CD4-positive, alpha-beta T cell treated with Interleukin-4 for 4 hours (primary cell): ENCODE measurements around the gene MYCBP2.
"Not testable (repeated sequence)": the region's sequence is repeated elsewhere in the genome, so short reads cannot be mapped to it uniquely, and the experiment has no call there.

Source experiments
- DNase-seq: peaks from one replicate; pipeline ENCODE4 v3.0.0-alpha.2; 2020

Gene MYCBP2

DNA sequence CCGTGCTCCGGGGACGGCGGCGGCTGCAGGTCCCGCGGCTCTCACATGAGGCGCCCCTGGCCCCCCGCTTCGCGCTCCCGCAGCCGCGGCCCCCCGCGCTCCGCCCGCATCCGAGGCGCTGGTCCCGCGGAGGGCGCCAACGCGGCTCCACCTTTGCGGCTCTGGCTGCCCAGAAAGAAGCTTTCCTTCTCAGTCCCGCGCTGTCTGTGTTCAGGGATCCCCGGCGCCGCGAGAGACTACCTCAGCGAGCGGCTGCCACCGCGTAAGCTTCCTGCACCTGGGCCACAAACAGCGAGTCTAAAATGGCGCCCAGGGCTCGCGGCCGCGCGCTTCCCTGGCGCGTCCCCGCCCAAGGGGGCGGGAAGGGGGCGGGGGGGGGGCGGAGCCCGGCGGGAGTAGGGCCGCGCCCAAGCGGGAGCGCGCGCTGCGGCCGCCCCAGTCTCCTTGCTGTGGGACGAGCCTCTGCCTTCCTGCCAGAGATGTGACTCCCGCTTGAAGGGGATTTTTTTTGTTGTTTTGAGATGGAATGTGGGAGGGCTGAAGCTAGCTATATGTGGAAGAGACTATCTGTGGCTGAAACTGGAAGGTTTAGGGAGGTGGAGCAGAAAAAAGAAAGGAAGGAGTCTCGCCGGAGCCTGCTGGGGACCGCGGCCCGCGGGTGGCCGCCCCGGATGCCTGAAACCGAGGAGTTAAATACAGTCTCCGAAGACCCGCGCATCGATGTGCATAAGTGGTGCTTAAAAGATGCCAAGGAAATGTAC is 299.9 kb downstream of the MYCBP2 start, which contains the start of gene FBXL3:
TSS of gene FBXL3 (minus strand) at position 299 of the 761 bp plus-strand sequence. CDS start 5,299 bp downstream, outside the sequence.
- DNase-seq: peak; percentile 85

DNA sequence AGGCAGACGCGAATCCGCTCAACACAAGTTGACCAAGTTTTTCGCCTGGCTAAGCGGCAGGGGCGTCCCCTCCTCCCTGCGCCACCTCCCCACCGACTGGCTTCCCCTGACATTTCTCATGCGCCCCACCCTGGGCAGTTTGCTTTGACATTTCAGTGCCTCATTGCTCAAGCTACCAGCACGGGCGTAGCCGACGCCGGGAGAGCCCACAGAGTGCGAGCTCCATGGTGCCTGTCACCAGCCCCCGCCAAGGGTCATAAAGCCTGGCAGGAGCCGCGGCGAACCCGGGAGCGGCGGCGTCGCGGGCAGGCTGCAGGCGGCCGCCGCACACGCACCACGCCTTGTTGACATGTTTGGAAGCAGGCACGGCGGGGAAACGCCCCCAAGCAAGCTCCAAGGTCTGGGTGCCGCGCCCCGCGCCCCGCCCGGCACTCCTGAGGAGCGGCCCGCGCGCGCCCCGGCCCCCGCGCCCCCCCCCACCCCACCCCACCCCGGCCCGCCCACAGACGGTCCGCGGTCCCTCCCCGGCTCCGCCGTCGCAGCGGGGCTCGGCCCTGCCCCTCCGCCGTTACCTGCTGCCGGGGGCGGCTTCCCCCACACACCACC is 300.5 kb downstream of the MYCBP2 start:
- DNase-seq: peak; percentile 83

DNA sequence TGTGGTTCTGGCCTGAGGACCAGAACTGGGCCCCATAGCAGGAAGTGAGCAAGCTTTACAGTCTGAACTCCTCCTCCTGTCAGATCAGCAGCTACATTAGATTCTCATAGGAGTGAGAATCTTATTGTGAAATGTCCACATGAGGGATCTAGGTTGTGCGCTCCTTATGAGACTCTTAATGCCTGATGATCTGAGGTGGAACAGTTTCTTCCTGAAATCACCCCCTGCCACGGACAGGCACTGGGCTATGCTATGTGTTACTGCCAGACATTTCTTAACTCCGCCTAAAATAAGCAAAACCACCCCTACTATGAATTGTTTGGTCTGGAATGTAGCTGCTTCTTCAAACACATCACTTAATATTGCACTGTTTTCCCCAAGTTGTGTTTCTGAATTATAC is 304.6 kb downstream of the MYCBP2 start:
- no peak for DNase-seq

GRCh38 chr13:77019756-77020155 is 307.1 kb downstream of the MYCBP2 start:
- DNase-seq: no peak

DNA sequence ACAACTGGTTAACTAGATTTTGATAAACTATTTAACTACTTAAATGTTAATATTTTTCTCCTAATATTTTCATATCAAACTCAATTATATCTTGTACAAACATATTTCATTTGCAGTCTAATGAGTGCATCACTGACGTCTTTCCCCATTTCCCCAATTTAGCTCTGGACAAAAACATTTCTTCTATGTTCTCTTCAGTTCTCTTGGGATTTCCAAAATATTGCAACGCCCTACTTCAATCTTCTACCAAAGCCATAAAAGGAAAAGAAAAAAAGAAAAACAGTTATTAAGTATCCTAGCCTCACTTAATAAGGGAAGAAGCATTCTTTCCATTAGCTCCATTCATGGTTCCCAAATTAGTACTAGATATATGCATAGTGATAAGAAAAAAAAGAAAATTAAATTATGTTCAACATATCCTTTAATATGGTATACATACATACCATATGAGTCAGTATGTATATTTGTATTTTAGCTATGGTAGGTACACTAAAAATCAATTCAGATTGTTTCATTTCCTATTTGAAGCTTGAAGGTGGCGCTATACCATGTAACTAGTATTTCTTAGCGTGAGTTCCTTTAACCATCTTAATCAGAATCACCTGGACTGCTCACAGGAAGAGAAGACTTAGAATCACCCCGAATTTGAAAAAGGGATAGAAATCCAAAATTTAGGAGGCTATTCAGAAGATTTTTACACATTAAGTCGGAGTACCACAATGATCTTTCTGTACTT is 309.8 kb downstream of the MYCBP2 start:
- no peak for DNase-seq

DNA sequence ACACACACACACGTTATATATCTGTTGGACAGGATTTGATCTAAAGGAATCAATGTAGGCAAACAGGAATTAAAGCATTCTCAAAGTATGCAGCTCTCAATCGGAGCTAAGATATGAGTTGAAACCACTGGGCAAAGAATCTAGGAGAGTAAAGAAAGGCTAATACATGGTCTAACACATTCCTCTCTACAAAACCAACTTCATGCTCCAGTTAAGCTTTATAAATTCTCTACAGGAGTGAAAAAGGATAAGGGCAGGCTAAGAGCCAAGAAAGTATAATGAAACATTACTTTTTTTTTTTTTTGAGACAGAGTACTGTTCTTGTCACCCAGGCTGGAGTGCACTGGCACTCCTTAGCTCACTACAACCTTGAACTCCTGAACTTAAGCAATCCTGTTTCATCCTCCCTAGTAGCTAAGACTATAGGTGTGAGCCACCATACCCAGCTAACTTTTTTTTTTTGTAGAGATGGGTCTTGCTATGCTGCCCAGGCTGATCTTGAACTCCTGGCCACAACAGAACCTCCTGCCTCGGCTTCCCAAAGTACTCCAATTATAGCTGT is 310.6 kb downstream of the MYCBP2 start:
- DNase-seq: no peak

DNA sequence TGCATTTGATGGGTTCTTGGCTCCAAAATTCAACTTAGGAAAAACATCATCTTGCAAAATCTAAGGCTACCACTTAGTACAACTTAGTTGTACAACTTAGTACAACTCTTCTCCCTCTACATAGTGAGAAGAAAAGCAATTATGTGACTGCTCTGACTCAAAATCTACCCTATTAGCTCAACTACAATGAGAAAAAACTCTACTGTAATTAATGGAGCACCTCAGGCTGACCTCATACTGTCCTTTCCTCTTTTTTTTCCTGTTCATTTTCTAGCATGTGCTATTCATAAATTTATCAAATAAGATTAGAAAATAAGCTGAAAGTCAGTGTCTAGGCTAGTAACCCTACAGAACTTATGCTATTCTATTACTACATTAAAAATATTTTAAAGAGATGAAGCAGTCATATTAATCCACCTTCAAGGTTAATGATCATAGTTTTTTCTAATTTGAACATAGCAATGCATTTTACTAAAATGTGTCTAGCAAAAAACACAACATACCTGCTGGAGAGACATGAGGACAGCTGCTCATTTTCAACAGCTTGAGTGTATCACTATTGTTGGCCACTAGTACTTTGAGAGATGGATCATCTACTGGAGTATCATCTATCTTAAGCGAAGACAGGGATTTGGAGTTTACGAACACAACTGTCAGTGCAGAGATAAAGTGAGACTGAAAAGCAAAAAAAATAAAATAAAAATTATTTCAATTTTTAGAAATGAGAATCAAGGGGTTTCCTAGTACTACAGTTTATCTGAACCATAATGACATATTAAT is 311.8 kb downstream of the MYCBP2 start:
- no peak for DNase-seq

GRCh38 chr13:77013853-77014542 is 312.9 kb downstream of the MYCBP2 start:
- DNase-seq: no peak

GRCh38 chr13:77009719-77010118 is 317.2 kb downstream of the MYCBP2 start:
- not testable (repeated sequence) for DNase-seq

DNA sequence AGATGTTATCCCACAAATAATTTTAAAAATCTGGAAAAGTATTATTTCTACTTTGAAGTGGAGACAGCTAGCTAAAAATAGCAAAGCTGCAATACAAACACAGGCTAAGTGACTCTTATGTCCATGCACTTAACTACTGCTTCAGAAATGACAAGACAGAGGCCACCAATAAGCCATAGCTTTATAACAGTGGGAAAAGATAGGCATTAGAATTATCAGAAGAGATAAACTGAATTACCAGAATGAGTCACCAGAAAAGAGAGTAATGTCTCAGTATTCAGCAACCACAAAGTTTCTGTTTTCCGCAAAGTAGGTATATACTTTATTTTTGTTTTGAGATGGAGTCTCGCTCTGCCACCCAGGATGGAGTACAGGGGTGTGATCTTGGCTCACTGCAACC is 317.9 kb downstream of the MYCBP2 start:
- peak; percentile 24 for DNase-seq

GRCh38 chr13:77008337-77008736 is 318.6 kb downstream of the MYCBP2 start:
- not testable (repeated sequence) for DNase-seq

DNA sequence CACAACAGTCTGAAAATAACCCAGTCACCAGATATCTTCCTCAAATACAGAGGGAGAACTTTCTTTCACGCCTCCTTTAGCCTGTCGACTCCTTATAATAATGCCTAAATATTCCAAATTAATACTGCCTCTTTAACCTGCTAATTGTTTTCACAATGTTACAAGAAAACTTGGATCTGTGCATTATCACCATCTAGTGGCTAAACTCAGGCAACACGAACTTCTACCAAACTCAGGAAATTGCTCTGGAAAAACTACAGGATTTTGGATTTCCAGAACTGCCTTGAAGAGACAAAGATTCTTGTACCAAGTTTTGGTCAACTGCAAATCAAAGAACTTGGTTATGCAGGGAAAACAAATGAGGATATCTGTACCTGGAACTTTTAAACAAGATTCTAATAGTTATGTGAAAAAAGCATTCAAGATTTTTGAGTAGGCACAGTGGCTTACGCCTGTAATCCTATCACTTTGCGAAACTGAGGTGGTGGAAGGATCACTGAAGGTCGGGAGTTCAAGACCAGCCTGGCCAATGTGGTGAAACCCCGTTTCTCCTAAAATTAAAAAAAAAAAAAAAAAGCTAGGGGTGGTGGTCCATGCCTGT is 324.2 kb downstream of the MYCBP2 start:
- peak; percentile 10 for DNase-seq

GRCh38 chr13:77001963-77002587 is 324.8 kb downstream of the MYCBP2 start:
- DNase-seq: no peak

- DNase-seq: no peak
These were observed 325.4 kb downstream of the MYCBP2 start for GRCh38 chr13:77001540-77001939.

- DNase-seq: no peak
These were observed 326.4 kb downstream of the MYCBP2 start for GRCh38 chr13:77000475-77000874.
